HepG2 (cell line): ENCODE data around the gene SYVN1. TPM values are rescaled to one million over a fixed set of nuclear protein-coding genes. Genes with fewer than 3 reads are reported as not detected.
A peak's percentile ranks its signal among the peaks of the same experiment; 100 is the strongest.

Experiments
- ATAC-seq: fragments of 200-7000 bp; cut with Tn5 transposase; 3 replicates; pipeline ENCODE4 v1.9.1; 2020; ENCODE audit warnings: mild to moderate bottlenecking, moderate library complexity
- BruUV-seq: library from RNA; stranded (reverse); fragments of 400-500 nt; replicated peaks from 2 replicates; lab custom pipeline; 2021; lab: Mats Ljungman, UMichigan
- CTCF ChIA-PET: fragments of 300-600 bp; formaldehyde crosslinking; extraction: SDS; loops from one replicate; lab custom pipeline; 2021; ENCODE audit warnings: low total read pairs, inconsistent platforms, low intra/inter-chr PET ratio; lab: Yijun Ruan, JAX
- POLR2A ChIA-PET: fragments of 350-600 bp; sonication (Branson Sonifier 250); formaldehyde crosslinking; loops from one replicate; lab custom pipeline; 2020; ENCODE audit warnings: antibody characterized with exemption, inconsistent platforms; lab: Yijun Ruan, JAX
- DNase-seq: peaks from one replicate; pipeline ENCODE4 v3.0.0-alpha.2; 2015; ENCODE audit warnings: low spot score
- FAIRE-seq: peaks from 3 replicates; lab custom pipeline; 2011; peaks lifted over from hg19 to GRCh38; lab: Jason Lieb, UNC
- H2AFZ ChIP-seq: one replicate; pipeline ENCODE4 v1.6.1; 2011; ENCODE audit warnings: low read length, inconsistent platforms
- H3K27ac ChIP-seq: fragments of 300-600 bp; 3 replicates; pipeline ENCODE4 v1.8.0; 2011; ENCODE audit warnings: mixed run types, mild to moderate bottlenecking, mixed read lengths, low read length, inconsistent platforms; ENCODE audit not compliant: insufficient read depth; ENCODE audit errors: extremely low read length
- H3K27me3 ChIP-seq, 2 experiments: fragments of 200-600 bp in 1 of 2; 2 replicates in 1 of 2; 3 replicates in 1 of 2; pipeline versions ENCODE4 v1.6.0 to v1.8.0; 2011; ENCODE audit warnings: low read length in 2 of 2, mild to moderate bottlenecking in 2 of 2, moderate library complexity in 2 of 2, inconsistent platforms in 1 of 2; ENCODE audit not compliant: insufficient read depth in 2 of 2, control insufficient read depth in 1 of 2
- H3K36me3 ChIP-seq, 2 experiments: fragments of 200-600 bp in 1 of 2; replicated peaks in 1 of 2; 2 replicates in 1 of 2; 3 replicates in 1 of 2; pipeline versions ENCODE4 v1.5.1 to v1.8.0; 2011; ENCODE audit warnings: low read length in 2 of 2, inconsistent platforms in 1 of 2; ENCODE audit not compliant: insufficient read depth in 2 of 2, control insufficient read depth in 1 of 2
- H3K4me1 ChIP-seq: 2 replicates; pipeline ENCODE4 v1.5.1; 2012; ENCODE audit warnings: low read length, inconsistent platforms; ENCODE audit not compliant: insufficient read depth
- H3K4me2 ChIP-seq: 2 replicates; pipeline ENCODE4 v1.6.0; 2011; ENCODE audit warnings: low read depth, low read length, inconsistent platforms
- H3K4me3 ChIP-seq, 3 experiments: fragments of 200-600 bp in 1 of 3; sonication (generic), shearing (Covaris generic) in 1 of 3; replicated peaks in 1 of 3; 2 replicates each; pipeline ENCODE4 v1.5.1; 2011 to 2016; ENCODE audit warnings: low read length in 3 of 3, inconsistent platforms in 2 of 3, low read depth in 2 of 3, mild to moderate bottlenecking in 2 of 3, control low read depth in 1 of 3, mixed read lengths in 1 of 3; ENCODE audit not compliant: insufficient read depth in 1 of 3
- H3K79me2 ChIP-seq: one replicate; pipeline ENCODE4 v1.6.1; 2011; ENCODE audit warnings: low read length, inconsistent platforms; ENCODE audit not compliant: insufficient read depth
- H3K9ac ChIP-seq: 2 replicates; pipeline ENCODE4 v1.6.0; 2011; ENCODE audit warnings: mild to moderate bottlenecking, low read depth, low read length, inconsistent platforms; ENCODE audit not compliant: insufficient read depth
- H3K9me3 ChIP-seq: 2 replicates; pipeline ENCODE4 v1.5.1; 2012; ENCODE audit warnings: mild to moderate bottlenecking, low read length
- H4K20me1 ChIP-seq: 2 replicates; pipeline ENCODE4 v1.6.0; 2011; ENCODE audit warnings: inconsistent platforms, mild to moderate bottlenecking, low read length, moderate library complexity; ENCODE audit not compliant: insufficient read depth
- NFE2L1 ChIP-seq: sonication (generic); formaldehyde crosslinking; IDR thresholded peaks from 2 replicates; pipeline ENCODE4 v1.4.0; 2020; ENCODE audit warnings: missing genetic modification reagents, mild to moderate bottlenecking, borderline replicate concordance
- PHF20 ChIP-seq: sonication (generic); formaldehyde crosslinking; IDR thresholded peaks from 2 replicates; pipeline ENCODE4 v1.5.0; 2020; ENCODE audit warnings: mild to moderate bottlenecking, missing genetic modification reagents
- REPIN1 ChIP-seq: sonication (generic); formaldehyde crosslinking; IDR thresholded peaks from 2 replicates; pipeline ENCODE4 v1.8.0; 2022; ENCODE audit warnings: missing genetic modification reagents, low read depth, mild to moderate bottlenecking, borderline replicate concordance
- REXO4 ChIP-seq: sonication (generic); formaldehyde crosslinking; IDR thresholded peaks from 2 replicates; pipeline ENCODE4 v1.8.0; 2022; ENCODE audit warnings: missing genetic modification reagents, mild to moderate bottlenecking, borderline replicate concordance
- SALL2 ChIP-seq: sonication (generic); formaldehyde crosslinking; IDR thresholded peaks from 2 replicates; pipeline ENCODE4 v1.8.1; 2023; ENCODE audit warnings: mild to moderate bottlenecking, missing genetic modification reagents, inconsistent platforms
- ZNF431 ChIP-seq: sonication (generic); formaldehyde crosslinking; IDR thresholded peaks from 2 replicates; pipeline ENCODE4 v1.9.0; 2022; ENCODE audit warnings: missing genetic modification reagents, low read depth, mild to moderate bottlenecking, borderline replicate concordance
- WGBS: methylation state at CpG from one replicate; pipeline ENCODE4 v1.1.6; 2017; ENCODE audit warnings: low lambda C conversion rate; 5-methylcytosine and 5-hydroxymethylcytosine counted together
- in situ Hi-C: cut with HindIII; loops from 2 replicates; pipeline ENCODE4 v1.10.0; 2017; ENCODE audit warnings: low pct_unique_long_range_greater_than_20kb; ENCODE audit not compliant: extremely low pct_ligation_motif_present
- intact Hi-C: fragments of 100-400 bp; cut with micrococcal nuclease; formaldehyde crosslinking; loops from one replicate; pipeline ENCODE4 v1.10.0; 2022; ENCODE audit not compliant: unreplicated experiment
- polyA plus RNA-seq, 8 experiments: library from polyadenylated mRNA; depleted of rRNA in 3 of 8; stranded (reverse) in 7 of 8; unstranded in 1 of 8; fragments of >200 nt; fragmentation: Illumina TruSeq in 4 of 8; extraction: Trizol in 4 of 8; gene quantifications; 2 replicates each; pipeline versions ENCODE4 v1.2.1 to v1.2.3, GENCODE V29; 2011 to 2016; ENCODE audit warnings: low read depth in 4 of 8, missing spikeins in 1 of 8, mixed read lengths in 1 of 8; ENCODE audit not compliant: insufficient read depth in 1 of 8
- total RNA-seq, 5 experiments: library from RNA; depleted of rRNA; stranded (reverse); fragments of >200 nt; fragmentation: Illumina TruSeq; extraction: Trizol; gene quantifications; 2 replicates each; pipeline ENCODE4 v1.2.3, GENCODE V29; 2016; ENCODE audit warnings: low read depth in 1 of 5
- TF ChIP-seq, protein P1 (sequence below): sonication (generic); formaldehyde crosslinking; IDR thresholded peaks from 2 replicates; pipeline ENCODE4 v1.5.0; 2020; ENCODE audit warnings: mild to moderate bottlenecking, missing genetic modification reagents

Gene SYVN1
- total and polyA plus RNA-seq, 2 of the 13 experiments (the other 11 are each of a cell fraction or from before 2014, with no cell fraction given): 10.3 to 22.5 TPM

- no peak for FAIRE-seq
- ATAC-seq: no peak
- WGBS: 86% methylated on average over 11 of the region's 11 CpGs
- peaks cover 17% of the 10 kb centered on the region for H4K20me1 ChIP-seq
- DNase-seq: no peak
- ChIA-PET CTCF (no interaction called here), POLR2A (interaction anchor here (0.6 to 5.1 kb wide), 38 partner anchors 9 to 357 kb away, joined by 3 to 105 read pairs (median 5); partner anchors contain the start of genes ARL2, CAPN1, CDC42EP2 and FAU)
- H3K4me2 ChIP-seq: peak overlapping the region; percentile 92
- intact Hi-C loops (loop anchor here (1.0 kb wide), 2 partner anchors 31 to 46 kb away; partner anchors contain the start of gene CAPN1), in situ Hi-C loops (no loop called here)
- H3K27me3 ChIP-seq: no peaks in the 10 kb centered on the region; a peak in 1 of 5 replicates
- peaks cover 26% of the 10 kb centered on the region for H3K79me2 ChIP-seq
- TF ChIP-seq REPIN1 (CRISPR knock-in tag) (0 out of 2 replicates have a peak, but pooled peaks have one; percentile 10), SALL2 (CRISPR knock-in tag) (0 out of 2 replicates have a peak, but pooled peaks have one; percentile 25), NFE2L1 (CRISPR knock-in tag) (no peak), ZNF431 (0 out of 2 replicates have a peak, but pooled peaks have one; percentile 8), PHF20 (CRISPR knock-in tag) (0 out of 2 replicates have a peak, but pooled peaks have one; percentile 21), REXO4 (CRISPR knock-in tag) (no peak)
- TF ChIP-seq, protein P1, sequence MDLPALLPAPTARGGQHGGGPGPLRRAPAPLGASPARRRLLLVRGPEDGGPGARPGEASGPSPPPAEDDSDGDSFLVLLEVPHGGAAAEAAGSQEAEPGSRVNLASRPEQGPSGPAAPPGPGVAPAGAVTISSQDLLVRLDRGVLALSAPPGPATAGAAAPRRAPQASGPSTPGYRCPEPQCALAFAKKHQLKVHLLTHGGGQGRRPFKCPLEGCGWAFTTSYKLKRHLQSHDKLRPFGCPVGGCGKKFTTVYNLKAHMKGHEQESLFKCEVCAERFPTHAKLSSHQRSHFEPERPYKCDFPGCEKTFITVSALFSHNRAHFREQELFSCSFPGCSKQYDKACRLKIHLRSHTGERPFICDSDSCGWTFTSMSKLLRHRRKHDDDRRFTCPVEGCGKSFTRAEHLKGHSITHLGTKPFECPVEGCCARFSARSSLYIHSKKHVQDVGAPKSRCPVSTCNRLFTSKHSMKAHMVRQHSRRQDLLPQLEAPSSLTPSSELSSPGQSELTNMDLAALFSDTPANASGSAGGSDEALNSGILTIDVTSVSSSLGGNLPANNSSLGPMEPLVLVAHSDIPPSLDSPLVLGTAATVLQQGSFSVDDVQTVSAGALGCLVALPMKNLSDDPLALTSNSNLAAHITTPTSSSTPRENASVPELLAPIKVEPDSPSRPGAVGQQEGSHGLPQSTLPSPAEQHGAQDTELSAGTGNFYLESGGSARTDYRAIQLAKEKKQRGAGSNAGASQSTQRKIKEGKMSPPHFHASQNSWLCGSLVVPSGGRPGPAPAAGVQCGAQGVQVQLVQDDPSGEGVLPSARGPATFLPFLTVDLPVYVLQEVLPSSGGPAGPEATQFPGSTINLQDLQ: 0 out of 2 replicates have a peak, but pooled peaks have one; percentile 12
- BruUV-seq: no TSS peak
- peak overlapping the region; percentile 96 for H3K9ac ChIP-seq
- peaks cover 14 to 24% of the 10 kb centered on the region in 2 experiments for H3K36me3 ChIP-seq
- H2AFZ ChIP-seq: no peak overlapping the region
- peak overlapping the region; percentile 96 for H3K27ac ChIP-seq
- peak overlapping the region; percentile 47 to 92 (median 57) for H3K4me3 ChIP-seq
- peaks cover 28% of the 10 kb centered on the region for H3K4me1 ChIP-seq
- no peaks in the 10 kb centered on the region for H3K9me3 ChIP-seq
Measured at GRCh38 chr11:65135633-65136145, 1.4 kb upstream of the SYVN1 start.
